ENCODE data around the gene SORL1.

The SORL1 gene

GRCh38 chr11:121455115-121455514, 3.0 kb downstream of the SORL1 start:
- no peak for DNase-seq

DNA sequence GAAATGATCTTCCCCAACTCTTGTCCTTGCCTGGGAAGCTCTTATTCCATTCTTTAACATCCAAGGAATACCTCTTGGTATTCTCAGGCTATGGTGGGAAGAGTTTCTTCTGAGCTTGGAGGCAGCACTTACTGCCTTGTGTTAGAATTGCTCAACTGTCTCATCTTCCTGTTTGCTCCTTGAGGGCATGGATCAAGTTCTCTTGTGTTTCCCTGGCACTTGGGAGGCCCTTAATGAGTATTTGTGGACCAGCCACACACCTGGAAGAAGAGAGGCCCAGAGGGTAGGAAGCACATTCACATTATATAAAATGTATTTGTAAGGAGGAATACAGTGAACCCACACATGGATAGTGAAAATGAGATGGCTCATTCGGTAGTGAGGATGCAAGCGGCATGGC, 4.0 kb downstream of the SORL1 start:
- no peak for DNase-seq

DNA sequence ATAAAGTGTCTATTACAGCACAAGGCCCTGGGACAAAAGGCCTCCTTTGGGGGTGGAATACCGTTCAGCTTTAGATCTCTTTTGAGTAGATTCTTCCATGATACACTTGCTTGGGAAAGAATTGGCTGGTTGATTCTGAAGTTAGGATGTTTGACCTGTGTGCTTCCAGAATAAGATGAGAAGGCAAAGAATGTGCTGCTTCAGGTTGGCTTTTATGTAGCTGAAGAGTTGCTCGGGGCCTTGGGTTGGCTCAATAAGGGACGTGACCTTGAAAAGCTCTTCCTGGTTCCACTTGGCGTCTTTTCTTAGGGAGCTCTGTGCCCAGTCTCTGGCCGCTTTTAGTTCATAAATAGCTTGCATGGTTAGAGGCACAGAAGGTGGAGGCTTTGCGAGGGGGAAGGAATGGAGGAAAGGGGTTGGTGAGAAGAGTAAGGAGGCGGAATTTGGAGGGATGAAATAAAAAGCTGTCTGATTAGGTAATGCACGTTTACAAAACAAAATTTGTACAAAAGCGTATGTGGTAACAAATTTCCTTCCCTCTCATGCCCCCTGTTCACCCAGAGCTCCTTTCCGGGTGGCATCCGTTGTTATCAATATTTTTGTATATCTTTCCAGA, 4.8 kb downstream of the SORL1 start:
- no peak for DNase-seq

GRCh38 chr11:121458551-121458950, 6.4 kb downstream of the SORL1 start:
- DNase-seq: no peak

- no peak for DNase-seq
Measured at GRCh38 chr11:121459413-121460017, 7.4 kb downstream of the SORL1 start.

- DNase-seq: no peak
Measured at GRCh38 chr11:121460941-121461514, 8.9 kb downstream of the SORL1 start.

GRCh38 chr11:121461843-121462242, 9.7 kb downstream of the SORL1 start:
- no peak for DNase-seq

DNA sequence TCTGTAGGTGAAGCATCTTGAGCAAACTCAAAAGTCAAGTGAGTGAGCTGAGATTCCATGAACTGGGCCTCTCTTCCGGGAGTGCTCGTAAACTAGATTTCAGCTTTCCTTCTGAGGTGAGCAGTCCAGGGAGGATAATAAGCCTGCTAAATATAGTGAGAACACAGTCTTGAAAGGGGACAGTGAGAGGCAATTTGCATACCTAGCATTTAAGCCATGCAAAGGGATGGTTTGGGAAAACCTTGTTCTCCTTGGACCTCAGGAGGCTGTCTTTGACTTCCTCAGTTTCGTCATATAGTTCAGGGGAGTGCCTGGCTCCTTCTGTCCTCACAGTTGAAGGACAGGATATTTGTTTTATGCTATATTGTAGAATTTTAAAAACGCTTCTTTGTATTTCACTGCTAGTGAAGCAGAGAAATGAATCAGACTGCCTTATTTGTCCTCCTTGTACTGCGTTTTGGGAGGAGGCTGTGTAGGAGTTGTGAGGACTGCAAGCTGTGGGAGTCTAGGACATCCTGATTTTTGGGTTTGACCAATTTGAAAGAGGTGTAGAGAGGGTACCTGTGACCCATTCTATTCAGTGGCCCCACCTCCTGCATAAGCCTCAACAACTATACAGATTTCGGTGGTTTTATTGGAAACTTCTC, 11.7 kb downstream of the SORL1 start:
- no peak for DNase-seq

DNA sequence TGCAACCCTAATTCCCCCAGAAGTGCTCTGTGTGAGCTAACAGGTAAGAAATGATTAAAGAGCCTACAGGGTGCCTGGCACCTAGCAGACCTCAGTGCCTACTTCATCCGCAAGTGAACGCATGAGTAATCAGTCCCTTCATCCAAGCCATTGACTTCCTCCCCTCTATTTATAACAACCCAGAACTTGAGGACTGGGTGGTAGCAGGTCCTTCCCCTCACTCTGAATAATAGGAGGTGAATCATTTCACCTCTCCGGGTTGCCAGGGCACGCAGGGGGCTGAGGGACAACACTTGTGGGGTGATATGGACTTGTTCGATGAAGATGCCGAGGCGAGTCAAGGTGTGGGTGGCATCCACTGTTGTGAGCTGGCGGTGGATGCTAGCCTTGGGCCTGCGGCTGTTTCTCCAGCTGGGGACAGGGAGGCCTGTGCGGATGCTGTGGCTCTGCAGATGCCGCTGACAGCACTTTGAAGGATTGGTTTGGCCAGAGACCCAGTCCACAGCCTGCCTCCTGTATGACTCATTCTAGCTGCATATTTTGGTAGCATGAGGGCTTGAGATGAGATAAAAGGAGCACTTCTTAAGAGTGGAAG, 12.3 kb downstream of the SORL1 start:
- DNase-seq: peak; percentile 75

DNA sequence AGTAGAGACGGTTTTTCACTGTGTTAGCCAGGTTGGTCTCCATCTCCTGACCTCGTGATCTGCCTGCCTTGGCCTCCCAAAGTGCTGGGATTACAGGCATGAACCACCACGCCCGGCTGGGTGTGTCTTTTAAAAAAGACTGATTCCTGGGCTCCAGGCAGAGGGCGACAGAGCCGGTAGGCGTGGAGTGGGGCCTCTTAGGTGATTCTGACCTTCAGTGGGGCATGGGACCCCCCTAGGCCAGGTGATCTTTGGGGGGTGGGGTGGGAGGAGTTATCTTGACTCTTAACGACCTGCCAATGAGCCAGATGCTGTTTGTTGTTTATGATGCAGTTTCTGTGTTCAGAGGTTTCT, 13.6 kb downstream of the SORL1 start:
- DNase-seq: no peak

GRCh38 chr11:121466063-121466794, 14.1 kb downstream of the SORL1 start:
- peak; percentile 40 for DNase-seq

GRCh38 chr11:121467471-121467870, 15.4 kb downstream of the SORL1 start:
- no peak for DNase-seq

DNA sequence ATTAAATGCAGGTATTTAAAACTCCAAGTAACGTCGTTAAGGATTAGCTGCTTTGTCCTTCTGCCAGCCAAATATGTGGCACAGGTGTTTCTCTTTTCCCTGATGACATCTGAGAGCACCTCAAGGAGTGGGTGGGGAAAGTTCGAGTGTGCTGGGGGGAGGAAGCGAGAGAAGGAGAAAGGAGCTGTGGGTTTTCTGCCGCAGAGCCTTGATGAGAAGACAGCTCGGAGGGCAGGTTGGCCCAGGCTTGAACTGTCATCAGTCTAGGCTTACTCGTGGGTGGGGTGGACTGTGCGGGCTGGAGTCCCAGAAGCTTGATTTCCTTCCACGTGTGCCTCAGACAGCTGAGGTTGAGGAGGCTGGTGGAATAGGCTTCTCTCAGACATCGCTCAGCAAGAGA, 15.9 kb downstream of the SORL1 start:
- peak; percentile 77 for DNase-seq

GRCh38 chr11:121469910-121470309, 17.8 kb downstream of the SORL1 start:
- DNase-seq: no peak

DNA sequence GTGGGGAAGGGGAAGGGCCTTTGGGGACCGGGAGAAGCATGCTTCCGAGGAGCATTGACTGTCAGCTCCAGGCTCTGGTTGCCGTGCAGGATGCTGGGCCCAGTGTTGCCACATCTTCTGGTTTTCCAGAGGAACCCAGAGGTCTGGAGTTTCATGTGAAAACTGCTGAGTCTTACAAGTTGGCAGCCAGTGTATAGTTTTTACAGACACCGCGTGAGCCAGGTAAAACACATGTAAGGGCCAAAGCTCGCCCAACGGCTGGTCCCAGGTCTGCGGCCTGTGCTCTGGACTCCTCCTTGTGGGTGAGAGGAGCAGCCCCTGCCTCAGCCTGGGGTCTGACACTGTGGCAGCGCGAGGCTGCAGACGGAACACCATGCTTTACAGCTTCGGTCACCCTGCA, 19.1 kb downstream of the SORL1 start:
- no peak for DNase-seq

DNA sequence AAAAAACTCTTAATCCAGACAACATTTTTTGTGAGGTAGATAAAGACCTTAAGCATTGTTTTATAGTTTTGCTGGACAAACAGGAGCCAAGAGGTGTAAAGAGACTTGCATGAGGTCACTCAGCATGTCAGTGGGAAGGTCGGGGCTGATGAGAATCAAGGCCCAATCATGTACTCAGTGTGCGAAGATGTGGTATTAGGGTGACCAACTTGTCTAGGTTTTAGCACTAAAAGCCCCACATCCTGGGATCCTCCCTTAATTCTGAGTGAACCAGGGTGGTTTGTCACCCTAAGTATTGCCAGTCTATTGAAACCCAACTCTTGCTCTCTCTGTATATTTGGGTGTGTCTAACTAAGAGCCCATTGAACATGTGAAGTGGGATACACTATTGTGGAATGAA, 20.2 kb downstream of the SORL1 start:
- DNase-seq: no peak

GRCh38 chr11:121473064-121473777, 21.1 kb downstream of the SORL1 start:
- no peak for DNase-seq

- no peak for DNase-seq
Measured at GRCh38 chr11:121474680-121475079, 22.6 kb downstream of the SORL1 start.

GRCh38 chr11:121476379-121477032, 24.4 kb downstream of the SORL1 start:
- no peak for DNase-seq

DNA sequence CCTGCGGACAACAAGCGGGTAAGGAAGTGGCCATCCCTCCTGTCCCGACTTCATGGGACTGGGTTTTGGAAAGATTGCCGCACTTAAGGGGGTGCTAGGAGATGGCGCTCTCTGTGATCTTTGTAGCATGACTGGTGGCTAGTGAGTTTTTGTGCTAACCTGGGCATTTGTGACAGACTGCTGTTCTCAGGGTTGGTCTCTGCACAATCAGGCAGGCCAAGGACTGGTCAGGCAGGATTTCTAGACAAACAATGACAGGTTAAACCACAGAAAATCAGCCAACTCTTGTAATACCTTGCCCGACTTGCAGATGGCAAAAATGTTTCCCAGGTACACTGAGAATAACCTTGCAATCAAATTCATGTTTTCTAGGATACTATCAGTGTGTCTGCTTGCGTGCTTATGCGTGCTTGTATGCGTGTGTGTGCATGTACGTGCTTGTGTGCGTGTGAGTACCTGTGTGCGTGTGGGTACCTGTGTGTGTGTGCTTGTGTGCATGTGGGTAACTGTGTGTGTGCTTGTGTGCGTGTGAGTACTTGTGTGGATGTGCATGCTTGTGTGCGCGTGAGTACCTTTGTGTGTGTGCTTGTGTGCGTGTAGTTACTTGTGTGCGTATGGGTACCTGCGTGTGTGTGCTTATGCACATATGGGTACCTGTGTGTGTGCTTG, 26.2 kb downstream of the SORL1 start:
- DNase-seq: no peak
